ENCODE measurements around the gene POU2F1.

POU2F1 gene

GRCh38 chr1:167453123-167453522, 232.4 kb downstream of the POU2F1 start:
- no peak for DNase-seq

DNA sequence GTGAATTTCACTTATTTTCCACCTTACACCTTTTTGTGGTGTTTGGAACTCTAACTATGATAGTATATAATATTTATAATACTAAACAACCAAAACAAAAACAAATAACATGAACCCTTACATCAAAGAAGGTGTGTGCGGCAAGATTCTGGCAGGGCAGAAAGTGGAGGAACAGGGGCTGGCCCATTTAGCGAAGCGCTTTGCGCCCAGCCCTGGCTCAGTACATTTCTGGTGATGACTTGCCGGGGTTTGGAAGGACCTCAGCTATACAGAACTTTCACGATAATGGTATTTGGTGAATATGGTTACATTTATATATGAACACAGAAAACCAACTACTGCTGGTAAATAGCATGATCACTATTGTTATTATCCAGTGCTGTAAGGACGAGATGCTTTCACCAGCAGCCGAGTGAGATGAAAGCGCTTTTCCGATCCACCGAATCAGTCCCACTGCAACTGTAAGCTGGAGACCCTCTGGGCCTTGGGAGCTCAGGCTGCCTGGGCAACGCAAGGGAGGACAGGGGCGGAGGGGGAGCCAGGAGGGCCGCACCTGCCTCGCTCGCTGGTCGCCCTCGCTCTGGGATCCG, 233.7 kb downstream of the POU2F1 start:
- DNase-seq: no peak

GRCh38 chr1:167454894-167455785, 234.5 kb downstream of the POU2F1 start:
- peak; percentile 75 for DNase-seq

DNA sequence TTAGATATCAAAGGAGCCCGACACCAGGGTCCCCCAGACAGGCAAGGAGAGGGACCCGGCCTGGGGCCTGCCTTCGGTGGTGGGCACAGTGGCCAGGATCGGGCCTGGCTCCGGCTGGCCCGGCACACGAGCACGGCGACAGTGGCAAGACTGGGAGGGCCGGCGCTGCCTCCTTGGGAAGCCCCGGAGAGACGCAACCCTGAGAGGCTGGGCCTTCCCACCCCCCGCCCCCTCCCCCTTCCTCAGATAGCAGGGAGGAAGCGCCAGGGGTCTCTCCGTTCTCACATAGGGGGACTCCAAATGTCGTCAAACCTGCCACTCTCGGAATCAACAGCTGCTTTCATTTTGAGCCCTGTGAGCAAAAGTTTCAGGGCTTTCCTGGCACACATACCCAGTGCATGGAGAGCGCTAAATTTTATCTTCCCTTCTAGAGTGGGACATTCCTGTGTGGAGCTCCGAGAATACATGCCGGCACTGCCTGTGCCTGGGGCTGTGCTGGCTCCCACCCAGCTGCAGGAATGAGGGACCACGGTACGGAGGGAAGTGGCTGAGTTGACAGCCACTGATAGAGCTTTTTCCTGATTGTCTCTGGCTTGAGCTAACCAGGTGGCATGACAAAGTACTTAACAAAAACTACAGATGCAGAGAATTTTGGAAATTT, 235.2 kb downstream of the POU2F1 start:
- DNase-seq: no peak

- DNase-seq: no peak
Measured at GRCh38 chr1:167456524-167456923, 235.8 kb downstream of the POU2F1 start.

- DNase-seq: no peak
Measured at GRCh38 chr1:167456926-167457325, 236.2 kb downstream of the POU2F1 start.

DNA sequence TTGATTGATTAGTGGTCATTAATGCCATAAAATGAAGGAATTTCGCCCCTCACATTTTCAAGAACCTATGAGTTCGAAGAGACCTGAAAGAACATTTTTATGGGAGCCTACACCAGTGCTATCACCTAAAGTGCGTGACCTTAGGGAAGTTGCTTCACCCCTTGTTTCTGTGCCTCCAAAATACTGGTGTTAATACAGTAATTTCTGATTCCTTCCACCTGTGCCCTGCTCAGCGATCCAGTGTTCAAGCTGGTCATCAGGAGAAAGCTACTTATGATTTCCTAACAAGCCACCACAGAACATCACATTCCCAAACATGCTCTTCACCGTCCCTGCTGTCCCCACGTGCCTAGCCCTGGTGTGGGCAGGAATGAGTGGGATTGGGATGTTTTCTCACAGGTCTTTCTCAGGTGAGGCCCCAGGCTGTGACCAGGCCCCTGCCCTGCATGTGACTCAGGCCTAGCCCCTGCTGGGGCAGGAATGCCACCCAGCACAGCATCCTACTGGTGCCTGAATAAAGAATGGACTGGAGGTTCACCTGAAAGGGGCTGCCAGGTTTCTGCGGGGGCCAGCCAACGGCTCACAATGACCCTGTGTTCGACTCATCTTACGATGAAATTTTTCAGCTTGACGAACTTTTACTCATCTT, 237.4 kb downstream of the POU2F1 start:
- no peak for DNase-seq

GRCh38 chr1:167460836-167461235, 240.2 kb downstream of the POU2F1 start:
- DNase-seq: no peak

- no peak for DNase-seq
Measured at GRCh38 chr1:167462341-167462740, 241.7 kb downstream of the POU2F1 start.

- no peak for DNase-seq
Measured at GRCh38 chr1:167463080-167463479, 242.4 kb downstream of the POU2F1 start.

DNA sequence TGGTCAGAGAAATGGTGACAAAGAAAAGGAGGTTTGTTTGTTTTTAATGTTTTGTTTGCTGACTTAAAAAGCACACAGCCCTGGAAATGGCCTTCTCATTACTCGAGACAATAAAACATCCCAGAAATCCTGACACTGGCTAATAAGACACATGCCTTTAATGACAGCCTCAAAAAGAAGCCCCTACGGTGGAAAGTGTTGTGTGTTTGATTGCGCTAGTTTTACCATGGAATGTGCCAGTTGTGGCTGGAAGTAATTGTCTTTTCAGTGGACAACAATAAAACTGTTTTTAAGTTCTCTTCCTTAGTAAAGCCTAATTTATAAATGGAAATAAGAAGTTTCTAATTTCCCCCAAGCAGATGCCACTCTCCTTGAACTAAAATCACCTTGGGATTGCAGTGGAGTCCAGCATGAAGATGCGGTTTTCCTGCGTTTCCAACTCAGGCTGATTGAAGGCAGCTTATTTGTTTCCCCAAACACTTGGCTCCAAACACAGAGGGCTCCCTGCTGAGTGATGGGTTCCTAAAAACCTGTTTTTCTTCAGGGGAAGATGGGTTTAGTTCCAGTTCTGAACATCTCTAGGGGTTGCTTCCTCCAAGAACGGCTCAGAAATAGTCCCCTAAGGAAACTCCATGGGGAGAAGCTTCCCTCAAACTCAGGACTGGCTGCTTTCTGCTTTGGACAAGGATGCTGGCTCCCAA, 243.3 kb downstream of the POU2F1 start:
- DNase-seq: no peak

DNA sequence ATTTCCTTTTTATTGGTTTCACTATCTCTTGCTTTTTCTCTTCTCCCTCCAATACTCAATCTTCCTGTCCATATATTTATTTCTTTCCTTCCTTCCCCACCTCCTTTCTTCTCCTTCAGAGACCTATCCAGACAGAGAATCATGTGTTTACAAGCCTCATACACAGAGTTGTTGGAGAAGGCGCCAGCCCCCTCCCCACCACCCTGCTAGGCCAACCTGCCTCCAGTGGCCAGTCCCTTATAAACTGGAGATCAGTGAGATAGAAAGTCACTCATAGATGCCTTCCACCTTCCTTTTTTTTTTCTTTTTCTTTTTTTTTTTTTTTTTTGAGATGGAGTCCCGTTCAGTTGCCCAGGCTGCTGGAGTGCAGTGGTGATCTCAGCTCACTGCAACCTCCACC, 244.3 kb downstream of the POU2F1 start:
- DNase-seq: no peak

DNA sequence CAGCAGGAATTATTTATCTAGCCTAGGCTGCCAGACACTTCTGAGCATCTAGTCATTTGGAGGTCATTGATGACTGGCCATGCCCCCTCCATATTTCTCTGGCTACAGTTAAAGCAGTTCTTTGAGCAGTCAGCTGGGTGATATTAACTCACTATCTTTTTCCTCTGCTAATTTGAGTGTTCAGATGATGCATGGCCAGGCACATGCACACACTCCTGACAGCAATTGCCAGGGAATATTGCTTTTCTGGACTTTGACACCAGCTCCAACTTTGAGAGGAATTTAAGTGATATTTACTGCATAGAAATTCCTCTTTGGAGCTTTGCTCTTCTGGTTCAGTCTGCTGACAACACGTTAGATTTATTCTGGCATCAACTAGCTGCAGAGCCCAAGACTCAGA, 245.1 kb downstream of the POU2F1 start:
- no peak for DNase-seq

DNA sequence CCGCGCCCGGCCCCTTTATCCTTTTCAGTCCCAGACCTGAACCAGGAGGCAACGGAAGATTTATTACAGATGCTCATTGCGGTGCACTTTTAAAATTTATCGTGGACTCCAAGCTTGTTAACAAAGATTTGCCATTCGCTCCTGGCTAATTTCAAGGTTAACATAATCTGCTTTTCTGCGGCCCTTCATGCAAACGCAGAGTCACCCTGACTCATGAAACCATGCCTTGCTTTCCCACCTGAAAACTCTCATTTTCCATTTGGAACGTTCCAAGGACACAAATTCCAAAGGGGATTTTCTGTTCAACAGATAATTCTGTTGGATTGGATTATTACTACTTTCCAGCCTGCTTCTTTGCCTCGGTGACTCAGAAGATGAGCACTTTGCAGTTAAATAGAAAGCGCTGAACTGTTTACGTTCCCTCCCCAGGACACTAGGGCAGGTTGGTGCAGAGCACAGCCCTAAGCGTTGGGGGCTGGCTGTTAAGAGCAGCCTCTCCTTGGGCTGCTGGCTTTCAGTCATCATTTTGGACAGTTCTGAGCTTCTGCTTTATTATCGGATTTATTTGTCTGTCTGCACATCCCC, 246.5 kb downstream of the POU2F1 start:
- no peak for DNase-seq

DNA sequence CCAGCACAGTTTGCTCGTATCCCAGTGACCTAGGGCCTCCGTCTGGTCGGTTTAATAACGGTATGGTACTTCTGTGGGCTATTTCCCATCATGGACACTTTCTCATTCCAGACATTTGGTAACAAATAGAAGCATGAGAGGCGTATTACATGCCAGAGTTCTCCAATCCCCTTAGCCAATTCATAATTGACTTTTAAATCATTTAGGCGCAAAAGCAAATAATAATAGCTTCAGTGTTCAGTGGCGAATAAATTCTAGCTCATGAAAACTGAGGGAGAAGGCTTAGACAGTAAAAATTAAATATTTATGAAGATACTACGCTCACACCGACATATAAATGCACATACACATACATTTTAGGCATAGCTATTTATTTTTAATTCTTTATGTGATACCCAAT, 247.1 kb downstream of the POU2F1 start:
- DNase-seq: no peak

DNA sequence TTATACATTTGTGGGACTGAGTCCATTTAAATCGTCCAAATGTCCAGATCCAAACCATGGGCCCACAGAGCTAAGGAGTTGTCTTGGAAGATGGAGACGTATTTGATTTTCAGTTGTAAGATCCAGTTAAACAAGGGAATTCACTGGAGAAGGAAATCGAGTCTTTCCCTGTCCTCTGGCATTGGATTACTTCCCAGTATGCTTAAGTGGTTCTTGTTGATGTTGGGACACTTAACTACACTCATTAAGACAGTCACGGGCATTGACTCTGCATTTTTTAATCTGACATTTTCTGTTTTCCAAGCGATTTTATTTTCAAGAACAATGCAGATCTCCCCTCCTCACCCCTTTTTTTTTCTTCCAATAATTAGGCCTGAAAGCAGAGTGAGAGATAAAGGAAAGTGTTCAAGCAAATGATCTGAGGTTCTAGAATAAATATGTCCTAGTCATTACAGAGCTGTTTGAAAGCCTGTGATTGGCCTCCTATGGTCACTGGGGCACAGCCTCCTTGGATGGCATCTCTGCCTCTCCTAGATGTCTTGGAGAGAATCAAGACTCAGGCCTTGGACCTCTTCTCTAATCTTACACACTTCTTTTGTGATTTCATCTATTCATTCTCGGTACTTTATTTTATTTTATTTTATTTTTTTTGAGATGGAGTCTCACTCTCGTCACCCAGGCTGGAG, 248.7 kb downstream of the POU2F1 start:
- DNase-seq: no peak

DNA sequence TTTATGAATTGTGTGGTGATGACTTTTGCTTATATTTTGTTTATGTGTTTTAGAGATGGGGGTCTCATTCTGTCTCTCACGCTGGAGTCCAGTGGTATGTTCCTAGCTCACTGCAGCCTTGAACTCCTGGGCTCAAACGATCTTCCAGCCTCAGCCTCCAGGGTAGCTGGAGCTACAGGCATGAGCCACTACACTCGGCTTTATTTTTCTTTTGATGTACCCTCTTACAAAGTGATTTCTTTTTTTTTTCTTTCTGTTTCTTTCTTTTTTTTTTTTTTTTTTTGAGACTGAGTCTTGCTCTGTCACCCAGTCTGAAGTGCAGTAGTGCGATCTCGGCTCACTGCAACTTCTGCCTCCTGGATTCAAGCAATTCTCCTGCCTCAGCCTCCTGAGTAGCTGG, 250.9 kb downstream of the POU2F1 start:
- no peak for DNase-seq

GRCh38 chr1:167472752-167473521, 252.3 kb downstream of the POU2F1 start:
- DNase-seq: no peak

DNA sequence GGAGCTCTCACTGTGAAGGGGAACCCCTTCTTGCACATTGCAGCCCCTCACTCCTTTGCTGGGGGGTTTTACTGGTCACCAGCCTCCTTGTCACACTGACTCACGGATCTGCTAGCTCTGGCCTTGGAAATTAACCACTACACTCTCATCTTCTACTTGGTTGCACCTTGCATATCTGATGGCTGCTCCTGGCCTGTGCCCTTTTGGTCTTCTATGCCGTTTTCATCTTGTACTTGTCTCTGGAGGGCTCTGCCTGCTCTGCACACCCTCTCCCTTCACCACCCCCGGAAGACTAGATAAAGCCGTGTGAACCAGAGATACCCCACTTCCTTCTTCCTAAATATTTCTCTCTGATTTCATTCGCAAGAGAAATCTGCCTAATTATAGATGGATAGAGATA, 253.1 kb downstream of the POU2F1 start:
- DNase-seq: no peak

DNA sequence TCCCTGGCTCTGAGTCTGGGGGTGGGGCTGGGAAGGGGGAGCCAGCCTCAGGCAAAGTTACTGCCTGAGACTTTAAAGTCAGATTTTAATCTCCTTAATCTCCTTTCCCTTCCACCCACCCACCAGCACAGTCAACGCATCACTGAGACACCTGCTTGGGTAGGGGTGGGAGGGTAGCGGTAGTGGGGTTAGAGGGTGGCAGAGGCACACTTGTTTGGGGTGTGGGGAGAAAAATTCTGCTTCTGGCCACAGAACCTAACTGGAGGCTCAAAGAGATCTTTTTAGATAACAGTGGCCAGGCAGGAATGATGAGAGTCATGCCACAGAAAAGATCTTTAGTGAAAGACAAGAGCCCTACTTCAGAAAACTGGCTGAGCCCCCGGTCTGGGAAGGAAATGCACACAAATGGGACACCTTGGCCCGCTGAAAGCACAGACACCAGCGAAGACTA, 253.5 kb downstream of the POU2F1 start:
- no peak for DNase-seq

DNA sequence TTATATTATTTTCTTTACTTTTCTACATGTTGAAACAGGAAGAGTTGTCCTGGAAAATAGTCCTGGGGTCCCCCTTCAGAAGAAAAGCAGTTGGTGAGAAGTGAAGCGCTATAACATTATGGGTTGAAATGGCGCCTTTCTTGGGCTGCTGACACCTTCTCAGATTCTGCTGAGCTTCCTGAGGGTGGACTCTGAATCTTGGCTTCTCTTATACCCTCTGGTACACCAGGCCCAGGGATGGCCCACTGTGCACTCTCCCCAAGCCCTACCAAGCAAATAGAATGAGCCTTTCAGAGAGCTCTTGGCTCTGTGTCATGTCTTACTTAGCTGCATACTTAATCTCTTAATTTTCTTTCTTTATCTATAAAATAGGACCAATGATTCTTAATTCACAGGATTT, 255.4 kb downstream of the POU2F1 start:
- DNase-seq: no peak
